HG03432 (cell line): ENCODE measurements around the gene EPHB3.

Experiments
- ATAC-seq: cut with Tn5 transposase; IDR thresholded peaks from one replicate; pipeline ENCODE4 v1.9.1; 2021; ENCODE audit warnings: mild to moderate bottlenecking, moderate library complexity; ENCODE audit not compliant: unreplicated experiment

EPHB3 gene

DNA sequence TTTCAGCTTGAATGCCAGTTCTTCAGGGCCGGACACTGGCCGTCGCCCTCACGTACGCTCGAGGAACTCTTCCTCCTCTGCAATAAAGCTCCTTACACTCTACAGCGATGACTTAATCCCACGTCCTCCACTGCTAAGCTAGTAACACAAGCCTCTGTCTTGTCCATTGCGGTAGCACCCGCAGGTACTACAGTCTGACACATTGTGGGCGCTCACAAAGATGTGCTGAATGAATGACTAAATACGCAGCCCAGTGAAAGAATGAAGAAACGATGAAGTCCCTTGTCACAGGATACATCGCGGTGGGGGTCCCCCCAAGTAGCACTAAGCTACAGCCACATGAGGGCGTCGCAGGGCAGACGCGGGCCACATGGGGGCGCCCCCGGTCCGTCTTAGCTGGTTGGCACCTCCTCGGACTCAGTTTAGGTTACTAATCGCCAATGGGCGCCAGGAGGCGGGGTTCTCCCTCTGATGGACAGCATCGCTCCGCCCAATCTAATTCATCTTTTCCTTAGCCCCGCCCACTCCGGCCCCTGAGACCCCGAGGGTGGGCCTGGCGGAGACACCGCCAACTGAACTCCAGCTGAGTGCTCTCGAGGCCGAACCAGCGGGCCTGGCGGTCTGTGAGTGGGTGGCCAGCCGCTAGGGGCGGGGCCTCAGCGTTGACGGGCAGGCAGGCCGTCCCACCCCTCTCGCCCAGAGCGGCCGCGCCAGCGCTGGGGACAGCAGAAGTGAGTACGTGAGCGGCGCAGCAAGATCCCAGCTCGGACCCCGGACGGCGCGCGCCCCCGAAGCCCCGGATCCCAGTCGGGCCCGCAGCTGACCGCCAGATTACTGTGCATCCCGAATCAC, at the start of gene EPHB3:
EPHB3 (plus strand) TSS at position 725 of the 852 bp plus-strand sequence. CDS start 451 bp downstream, outside the sequence.
- ATAC-seq: peak; percentile 91

DNA sequence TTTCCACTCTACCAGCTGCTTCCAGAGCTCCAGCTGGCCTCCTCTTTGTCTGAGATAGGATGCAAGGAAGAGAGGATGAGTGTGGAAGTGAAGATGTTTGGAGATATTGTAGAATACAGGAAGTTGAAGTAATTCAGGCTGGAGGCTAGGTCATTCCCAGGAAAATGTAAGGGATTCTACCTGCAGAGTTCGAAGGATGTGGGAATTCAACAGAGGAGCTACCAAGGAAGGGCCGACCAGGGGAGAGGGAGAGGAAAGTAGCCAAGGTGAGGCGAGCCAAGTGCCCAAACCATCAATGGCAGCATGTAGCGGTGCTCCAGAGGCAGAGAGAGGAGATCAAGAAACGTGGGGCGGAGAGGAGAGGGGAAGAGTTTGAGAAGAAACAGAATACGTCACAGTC, 49.0 kb upstream of the EPHB3 start:
- ATAC-seq: no peak

DNA sequence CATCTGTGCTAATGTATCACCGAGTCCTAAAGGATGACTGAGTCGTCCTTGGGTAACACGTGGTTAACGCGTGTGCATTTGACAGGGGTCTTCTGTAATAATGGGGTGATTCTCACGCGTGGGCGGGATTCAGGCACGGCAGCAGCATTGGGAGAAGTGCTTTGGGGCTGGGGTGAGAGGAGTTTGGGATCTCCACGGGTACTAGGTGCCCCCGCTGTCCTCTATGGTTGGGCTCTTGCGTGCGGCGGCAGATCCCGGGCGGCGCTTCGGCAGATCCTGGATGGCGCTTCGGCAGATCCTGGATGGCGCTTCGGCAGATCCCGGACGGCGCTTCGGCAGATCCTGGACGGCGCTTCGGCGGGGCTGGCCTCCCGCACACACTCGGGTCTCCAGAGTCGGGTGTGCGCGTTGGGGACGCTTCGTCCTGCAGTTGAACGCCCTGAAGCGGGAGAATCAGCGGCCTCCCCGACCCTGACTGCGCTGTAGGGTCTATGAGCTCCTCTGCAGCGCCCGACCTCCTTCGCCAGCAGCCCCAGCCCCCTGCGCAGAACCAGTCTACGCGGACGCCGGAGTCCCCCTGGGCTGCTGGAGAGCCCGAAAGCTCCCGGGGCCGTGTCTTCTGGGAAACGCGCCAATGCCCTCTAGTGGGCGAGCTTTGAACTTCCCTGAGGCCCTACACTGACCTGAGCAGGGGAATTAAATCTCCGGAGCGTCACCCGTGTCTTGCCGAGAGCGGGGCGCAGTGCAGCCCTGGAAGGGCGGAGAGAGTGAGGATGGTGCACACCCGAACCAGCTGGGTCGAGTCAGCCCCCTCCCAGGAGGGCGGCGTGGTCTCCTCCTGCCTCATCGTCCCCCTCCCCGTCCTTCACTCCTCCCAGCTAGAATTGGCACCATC, 48.1 kb upstream of the EPHB3 start:
- ATAC-seq: peak; percentile 80

DNA sequence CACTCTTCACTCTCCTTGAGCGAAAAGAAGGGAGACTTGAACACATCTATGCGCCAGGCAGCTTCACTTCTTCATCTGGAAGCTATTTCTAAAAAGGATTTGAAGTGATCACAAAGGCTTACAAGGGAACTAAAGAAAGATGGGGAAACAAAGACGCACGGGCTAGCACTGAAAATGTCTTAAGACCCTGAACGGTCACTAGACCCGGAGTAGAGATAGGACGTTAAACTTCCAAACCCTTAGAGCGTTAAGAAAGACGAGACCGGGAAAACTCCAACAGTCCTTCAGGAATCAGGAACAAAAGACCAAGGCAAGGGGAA, 47.5 kb upstream of the EPHB3 start:
- ATAC-seq: no peak

DNA sequence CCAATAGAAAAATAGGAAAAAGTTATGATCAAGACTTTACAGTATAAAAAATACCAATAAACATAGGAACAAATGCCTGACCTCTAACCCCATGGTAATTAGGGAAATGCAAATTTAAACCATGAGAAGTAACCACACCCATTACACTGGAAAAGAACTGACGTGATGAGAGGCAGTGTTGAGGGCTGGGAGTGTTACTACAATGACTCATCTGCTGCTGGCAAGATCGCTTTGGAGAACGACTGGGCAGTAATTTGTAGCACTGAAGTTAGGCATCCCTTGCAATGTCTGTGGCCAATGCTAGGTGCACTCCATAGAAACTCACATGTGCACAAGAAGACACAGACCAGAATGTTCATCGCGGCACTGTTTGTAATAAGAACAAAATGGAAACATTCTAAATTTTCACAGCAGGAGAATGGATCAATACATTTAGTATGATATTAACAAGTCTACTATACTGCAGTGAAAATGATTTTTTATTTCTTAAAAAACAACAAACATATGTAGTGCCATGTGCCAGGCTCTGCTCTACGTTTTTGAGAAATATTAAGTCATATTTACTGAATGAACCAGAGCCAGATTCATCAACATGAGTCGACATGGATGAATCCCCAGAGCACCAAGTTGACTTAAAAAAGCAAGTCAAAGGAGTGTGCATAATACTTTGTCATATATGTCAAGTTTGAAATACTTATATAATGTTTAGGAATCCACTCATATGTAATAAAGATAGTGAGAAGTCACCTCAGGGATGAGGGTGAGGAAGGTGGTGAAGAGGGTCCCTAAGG, 37.6 kb upstream of the EPHB3 start:
- no peak for ATAC-seq

DNA sequence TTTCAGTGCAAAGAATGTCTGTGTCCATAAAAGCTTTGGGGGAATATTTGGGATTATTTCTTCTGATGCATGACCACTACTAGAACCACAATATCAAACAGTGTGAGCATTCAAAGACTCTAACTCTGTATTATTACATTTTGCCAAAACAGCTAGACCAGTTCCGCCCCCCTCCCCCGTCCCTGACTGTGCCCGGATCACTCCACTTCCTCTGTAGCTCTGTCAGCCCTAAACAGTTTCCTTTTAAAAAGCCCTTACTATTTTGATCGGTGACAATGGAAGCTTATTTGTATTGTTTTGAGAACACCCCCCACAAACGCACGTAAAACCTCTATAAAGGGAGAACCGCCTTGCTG, 36.6 kb upstream of the EPHB3 start:
- no peak for ATAC-seq

DNA sequence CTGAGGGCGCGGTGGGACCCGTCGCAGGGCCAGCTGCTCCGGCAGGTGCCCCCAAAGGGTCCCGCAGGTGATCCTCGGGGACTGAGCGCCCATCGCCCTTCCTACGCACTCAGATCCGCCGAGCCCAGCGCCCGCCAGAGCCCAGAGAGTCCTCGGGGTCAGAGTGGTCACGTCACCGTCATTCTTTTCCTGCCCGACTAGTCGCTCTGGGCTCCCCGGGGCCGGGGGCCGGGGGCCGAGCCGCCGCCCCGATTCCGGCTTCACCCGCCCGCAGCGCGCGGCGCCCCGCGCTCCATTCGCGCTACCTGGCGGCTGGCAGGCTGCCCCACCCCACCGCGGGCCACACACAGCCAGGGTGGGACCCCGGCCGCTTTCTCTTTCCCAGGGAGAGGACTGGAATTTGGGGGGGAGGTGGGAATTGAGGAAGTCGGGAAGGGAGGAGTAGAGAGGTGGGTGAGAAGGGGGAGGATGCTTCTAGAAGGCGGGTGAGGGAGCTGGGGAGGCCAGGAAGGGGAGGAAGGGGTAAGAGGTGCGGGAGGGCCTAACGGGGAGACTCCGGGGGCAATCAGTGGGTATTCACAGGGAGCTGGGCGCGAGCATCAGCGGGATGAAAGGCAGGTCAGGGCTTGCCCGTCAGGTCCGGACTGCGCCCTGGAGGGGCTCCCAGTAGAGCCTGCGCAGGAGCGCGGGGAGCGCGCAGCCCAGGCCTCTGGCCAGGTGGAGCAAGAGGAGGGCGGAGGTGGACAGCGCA, 36.1 kb upstream of the EPHB3 start:
- ATAC-seq: no peak

DNA sequence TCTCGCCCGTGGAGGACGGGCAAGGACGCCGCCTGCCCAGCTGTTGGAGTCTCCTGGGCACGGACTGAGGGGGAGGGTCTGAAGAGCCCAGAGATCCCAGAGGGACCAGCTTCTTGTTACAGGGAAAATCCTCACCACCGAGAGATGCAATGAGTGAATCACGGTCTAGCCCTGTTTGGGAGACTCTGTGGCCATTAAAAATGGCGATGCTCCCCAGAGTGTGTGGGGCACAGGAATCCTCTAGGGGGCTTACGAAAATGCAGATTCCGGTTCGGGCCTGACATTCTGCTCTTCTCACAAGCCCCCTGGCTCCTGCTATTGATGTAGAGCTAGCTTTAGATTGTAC, 35.5 kb upstream of the EPHB3 start:
- no peak for ATAC-seq

DNA sequence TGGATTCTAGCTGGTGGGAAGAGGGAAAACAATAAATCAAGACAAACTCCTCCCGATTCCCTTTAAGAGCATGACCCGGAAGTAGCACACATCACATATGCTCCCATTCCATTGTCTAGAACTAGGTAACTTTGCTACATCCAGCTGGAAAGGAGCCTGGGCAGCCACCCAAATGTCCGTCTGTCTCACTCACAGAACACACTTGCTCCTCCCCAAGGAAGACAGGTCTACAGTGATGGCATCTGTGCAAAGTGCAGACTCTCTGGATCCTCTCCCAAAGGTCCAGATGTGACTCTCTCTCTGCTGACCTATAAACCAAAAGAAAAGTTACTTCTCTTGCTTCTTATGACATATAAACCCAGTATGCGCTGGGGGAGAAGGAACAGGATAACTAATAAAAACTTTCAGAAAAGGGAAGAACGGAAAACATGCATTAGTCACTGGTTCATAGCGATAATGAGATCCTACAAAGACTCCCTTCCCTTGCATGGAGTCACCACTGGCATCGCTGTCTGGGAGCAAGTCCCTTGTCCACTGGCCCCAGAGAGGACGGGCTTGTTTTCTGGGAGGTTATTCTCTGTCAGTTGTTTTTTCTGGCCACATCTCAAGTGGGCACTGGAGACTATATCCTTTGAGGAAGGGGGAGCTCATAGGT, 29.8 kb upstream of the EPHB3 start:
- no peak for ATAC-seq

DNA sequence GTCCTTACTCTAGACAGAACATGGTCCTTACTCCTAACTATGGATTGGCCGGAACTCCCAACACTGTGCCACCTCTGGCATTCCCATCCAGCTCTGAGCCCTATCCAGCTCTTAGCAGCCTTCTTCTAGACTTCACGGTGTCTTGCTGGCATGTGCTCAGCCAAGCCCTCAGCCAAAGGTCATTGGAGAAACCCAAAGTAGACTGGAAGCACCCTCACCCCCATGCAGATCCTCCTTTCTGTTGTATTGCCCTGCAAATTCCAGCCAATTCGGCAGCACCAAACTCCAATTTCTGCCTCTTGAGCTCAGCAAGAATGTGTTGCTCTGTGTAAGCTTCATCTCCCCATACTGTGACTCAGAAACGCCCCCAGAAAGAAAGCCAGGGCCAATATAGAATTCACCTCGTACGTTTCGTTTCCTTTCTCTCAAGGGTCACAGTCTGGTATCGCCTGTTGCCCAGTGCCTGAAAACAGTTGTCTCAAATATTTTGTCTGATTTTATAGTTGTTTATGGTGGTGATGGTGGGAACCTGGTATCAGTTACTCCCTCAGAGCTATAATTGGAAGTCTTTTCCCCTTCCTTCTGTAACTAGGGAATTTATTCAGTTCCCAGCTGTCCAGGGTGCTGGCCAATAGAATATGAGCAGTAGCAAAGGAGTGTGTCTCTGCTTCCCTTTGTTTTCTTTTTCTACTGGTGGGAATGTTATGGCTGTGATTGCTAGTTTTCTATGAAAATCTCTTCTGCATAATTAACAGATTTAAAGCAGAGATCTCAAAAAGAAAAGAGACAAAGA, 28.4 kb upstream of the EPHB3 start:
- ATAC-seq: no peak

DNA sequence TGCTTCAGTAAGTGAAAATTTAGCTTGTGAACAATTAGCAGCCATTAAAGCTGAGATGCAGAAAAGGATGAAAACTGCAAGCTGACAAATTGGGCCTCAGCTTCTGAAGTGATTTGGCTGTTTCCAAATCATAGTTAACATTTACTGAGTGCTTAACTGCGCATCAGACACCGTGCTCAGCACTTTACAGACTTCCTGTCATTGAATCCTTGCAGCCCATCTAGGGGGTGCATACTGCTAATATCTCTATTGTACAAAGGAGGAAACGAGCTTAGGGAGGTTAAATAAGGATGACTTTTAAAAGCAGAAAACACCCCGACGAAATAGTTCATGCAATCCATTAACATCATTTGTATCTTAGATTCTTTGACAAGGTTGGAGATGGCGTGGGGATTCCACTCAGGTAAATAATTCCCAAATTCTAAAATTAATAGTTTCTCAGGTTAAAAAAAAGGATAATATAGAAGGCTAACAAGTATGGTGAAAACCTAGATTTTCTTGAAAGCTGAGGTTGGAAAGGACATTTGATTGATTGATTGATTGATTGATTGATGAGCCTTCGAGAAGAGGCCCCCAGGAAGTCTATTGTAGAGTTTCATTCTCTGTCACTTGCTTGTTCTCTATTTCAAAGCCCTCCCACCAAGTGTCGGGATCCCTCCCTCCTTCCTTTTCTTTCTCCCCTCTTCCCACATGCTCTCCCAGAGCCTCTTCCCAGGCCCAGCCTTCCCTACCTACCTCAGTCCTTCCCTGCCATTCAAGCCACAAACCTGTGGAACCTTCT, 23.5 kb upstream of the EPHB3 start:
- ATAC-seq: no peak

DNA sequence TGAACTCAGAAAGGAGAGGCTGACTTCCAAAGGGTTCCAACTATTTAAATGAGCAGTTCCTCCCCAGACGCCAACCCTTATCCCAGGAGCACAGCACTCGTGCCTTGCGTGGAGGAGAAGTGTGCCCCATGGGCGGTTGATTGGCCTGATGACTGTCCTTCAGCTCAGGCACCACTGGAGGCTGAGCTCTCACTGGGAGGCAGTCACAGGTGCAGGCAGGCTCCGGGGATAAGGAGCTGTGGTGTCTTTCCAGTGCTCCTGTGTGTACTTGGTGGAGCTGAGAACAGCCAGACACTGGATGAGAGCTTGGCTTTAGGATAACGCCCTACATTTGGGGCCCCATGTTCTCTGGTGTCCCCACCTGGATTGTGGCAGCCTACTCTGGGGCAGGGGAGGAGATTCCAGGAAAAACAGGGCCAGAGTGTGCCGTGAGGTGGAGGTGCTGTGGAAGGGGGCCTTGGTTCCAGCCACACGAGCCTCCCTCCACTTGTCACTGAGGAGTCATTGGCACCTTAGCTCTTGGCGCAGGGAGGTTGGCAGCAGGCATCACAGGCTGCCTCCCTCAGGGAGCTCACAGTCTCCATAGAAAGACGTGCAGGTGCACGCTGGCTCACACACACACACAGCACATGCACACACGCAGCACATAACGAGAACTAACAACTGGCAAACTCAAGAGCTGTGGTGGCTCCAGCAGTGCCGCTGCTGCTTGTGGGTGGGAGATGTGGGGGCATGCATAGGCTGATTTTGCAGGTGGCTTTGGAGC, 22.7 kb upstream of the EPHB3 start:
- ATAC-seq: no peak

DNA sequence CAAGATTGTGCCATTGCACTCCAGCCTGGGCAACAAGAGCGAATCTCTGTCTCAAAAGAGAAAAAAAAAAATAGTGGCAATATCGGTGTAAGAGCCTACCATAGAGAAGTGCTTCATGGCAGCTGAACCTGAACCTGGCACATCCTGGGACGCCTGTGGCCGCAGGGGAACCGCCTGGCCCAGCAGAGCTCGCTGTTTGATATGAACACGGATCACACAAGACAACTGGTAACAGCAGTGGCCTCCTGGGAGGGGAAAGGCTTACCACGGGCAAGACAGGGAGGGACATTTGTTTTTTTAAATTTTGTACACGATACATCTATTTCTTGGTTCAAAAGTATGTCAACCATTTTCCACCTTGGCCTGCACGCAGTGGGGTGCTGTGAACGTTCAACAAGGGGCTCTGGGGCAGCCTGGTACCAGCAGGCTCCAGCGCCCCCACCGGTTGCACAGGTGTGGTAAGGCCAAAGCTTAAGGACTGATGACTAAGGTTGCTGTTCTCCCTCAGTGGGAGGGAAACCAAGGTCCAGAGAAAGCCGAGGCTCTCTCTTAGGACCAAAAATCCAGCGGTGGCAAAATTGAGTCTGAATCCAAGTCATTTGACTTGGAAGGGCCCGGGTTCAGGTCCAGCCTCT, 21.7 kb upstream of the EPHB3 start:
- ATAC-seq: no peak

DNA sequence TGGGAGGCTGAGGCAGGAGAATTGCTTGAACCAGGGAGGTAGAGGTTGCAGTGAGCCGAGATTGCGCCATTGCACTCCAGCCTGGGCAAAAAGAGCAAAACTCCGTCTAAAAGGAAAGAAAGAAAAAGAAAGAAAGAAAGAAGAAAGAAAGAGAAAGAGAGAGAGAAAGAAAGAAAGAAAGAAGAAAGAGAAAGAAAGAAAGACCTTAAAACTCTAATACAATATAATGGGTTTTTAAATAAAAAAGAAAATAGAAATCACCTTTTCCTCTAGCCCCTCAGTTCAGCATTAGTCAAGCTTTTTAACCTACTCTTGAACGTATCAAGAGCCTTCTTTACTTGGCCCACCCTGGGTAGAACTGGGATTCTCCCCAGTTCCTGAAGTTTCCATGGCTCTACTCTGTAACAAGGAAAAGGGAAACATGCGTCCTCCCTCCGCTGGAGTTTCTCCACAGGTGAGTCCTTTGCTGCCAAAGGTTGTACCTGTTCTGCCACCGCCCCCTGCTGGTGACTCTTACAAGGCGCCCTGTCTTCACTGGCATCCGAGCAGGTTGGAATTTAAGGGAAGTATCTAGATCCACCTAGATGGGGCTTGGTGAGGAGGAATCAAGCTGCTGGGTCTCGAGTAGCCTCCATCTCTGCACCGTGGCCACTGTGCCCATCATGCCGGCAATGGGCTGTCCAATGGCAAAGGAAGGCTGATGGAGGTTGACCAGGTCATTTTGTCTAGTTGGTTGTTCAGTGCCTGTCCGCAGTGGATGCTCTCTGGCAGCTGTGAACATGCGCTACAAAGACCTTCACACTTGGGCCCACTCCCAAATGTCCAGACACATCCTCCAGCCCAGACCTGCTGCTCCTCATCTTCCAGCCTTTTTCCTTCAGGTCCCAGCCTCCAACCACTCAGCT, 20.6 kb upstream of the EPHB3 start:
- ATAC-seq: no peak

DNA sequence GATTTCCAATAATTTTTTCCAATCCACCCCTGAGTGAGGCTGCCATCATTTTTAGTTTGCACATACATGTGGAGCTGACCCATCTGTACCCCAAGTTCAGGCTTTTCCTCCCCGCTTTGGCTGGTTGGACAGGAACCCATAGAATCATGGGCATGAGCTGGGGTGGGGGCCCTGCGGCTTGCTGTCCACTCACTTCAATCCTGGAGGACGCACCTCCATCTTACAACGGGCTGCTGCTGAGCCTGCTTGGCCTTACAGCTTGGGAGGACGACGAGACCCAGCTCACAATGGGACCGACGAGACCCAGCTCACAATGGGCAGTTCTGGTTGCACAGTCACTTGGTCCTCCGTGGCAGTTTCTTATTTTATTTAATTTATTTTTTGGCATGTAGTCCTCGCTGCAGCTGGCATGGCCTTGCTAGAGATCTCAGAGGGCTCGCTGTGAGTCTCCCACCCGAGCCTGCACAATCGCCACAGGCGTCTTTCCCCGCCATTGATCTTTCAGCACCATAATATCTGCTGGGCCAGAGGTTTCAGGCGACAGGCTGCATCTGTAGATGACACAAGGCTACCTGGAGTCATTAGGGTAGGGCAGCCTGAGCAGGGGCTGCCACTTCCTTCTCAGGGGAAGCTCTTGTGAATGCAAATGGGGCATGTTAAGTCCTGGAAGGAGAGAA, 19.6 kb upstream of the EPHB3 start:
- ATAC-seq: no peak

DNA sequence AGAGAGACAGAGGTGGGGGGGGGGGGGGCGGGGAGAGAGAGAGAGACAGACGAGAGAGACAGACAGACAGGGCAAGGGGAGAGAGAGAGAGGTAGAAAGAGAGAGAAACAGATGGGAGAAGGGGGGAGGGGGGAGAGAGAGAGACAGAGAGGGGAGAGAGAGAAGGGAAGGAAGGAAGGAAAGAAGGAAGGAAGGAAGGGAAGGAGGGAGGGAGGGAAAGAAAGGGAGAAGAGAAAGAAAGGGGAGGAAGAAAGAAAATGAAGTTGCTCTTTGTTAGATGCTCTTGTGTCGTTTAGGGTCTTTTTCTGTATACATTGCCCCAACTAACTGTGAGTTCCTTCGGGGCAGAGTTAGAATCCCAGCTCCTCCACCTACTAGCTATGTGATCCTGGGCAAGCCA, 19.0 kb upstream of the EPHB3 start:
- ATAC-seq: no peak
